Measurements from ENCODE around the gene U2AF2. TPM values are rescaled to one million over a fixed set of nuclear protein-coding genes. Genes with fewer than 3 reads are reported as not detected.

The U2AF2 gene
- total RNA-seq, 1 experiment from 2014 or later, result 343 TPM

DNA sequence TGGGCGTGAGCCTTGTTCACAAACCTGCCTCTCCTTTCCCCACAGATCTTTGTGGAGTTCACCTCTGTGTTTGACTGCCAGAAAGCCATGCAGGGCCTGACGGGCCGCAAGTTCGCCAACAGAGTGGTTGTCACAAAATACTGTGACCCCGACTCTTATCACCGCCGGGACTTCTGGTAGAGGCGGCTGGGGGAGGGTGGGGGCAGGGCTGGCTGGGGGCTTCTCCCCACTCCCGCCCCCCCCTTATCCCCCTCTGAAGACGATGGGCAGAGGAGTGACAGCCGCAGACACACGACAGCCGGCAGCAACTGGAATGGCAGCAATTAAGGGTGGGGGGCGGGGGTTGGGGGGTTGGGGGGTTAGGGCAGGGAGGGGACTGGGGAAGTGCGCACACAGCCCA is 19.1 kb downstream of the U2AF2 start:
- Histone ChIP-seq H3K27me3 (ENCODE audit: low read length) (no peaks in the 10 kb centered on the region), H3K9me3 (ENCODE audit: low read length) (no peaks in the 10 kb centered on the region), H4K20me1 (ENCODE audit: low read length) (peaks cover 37% of the 10 kb centered on the region), H2AFZ (ENCODE audit: low read length) (no peak overlapping the region), H3K4me3 (ENCODE audit: low read length) (no peak overlapping the region), H3K4me1 (ENCODE audit: insufficient read depth, low read length) (peaks cover 18% of the 10 kb centered on the region), H3K36me3 (ENCODE audit: low read depth, low read length) (peaks cover 37% of the 10 kb centered on the region), H3K4me2 (ENCODE audit: low read length) (peak overlapping the region; percentile 90; the same call in 1 of the 2 replicates), H3K27ac (ENCODE audit: low read length) (no peak overlapping the region), H3K79me2 (ENCODE audit: low read length) (peaks cover 86% of the 10 kb centered on the region), H3K9ac (ENCODE audit: low read length) (no peak overlapping the region), H3K9me2 (replicated peaks; ENCODE audit: low read length) (no peaks in the 10 kb centered on the region), H3F3A (ENCODE audit: low read length, unreplicated experiment) (peaks cover 12% of the 10 kb centered on the region)
- BruUV-seq (replicated peaks), result no TSS peak
- POLR2A ChIA-PET (ENCODE audit: unreplicated experiment), result interaction anchor here (0.9 kb wide), 1 partner anchor 395 kb away, joined by 5 read pairs; no protein-coding TSS in a partner anchor
- DNase-seq, result no peak
- ATAC-seq, result no peak
- intact Hi-C loops (cut with micrococcal nuclease), result no loop called here
- TF ChIP-seq EZH2 (IDR thresholded peaks at IDR 0.05; ENCODE audit: low read length, unreplicated experiment) (no peak), EZH2phosphoT487 (IDR thresholded peaks at IDR 0.05; ENCODE audit: borderline replicate concordance, low read length) (no peak)
- TF ChIP-seq, protein P1, sequence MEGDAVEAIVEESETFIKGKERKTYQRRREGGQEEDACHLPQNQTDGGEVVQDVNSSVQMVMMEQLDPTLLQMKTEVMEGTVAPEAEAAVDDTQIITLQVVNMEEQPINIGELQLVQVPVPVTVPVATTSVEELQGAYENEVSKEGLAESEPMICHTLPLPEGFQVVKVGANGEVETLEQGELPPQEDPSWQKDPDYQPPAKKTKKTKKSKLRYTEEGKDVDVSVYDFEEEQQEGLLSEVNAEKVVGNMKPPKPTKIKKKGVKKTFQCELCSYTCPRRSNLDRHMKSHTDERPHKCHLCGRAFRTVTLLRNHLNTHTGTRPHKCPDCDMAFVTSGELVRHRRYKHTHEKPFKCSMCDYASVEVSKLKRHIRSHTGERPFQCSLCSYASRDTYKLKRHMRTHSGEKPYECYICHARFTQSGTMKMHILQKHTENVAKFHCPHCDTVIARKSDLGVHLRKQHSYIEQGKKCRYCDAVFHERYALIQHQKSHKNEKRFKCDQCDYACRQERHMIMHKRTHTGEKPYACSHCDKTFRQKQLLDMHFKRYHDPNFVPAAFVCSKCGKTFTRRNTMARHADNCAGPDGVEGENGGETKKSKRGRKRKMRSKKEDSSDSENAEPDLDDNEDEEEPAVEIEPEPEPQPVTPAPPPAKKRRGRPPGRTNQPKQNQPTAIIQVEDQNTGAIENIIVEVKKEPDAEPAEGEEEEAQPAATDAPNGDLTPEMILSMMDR (conservative IDR thresholded peaks at IDR 0.05; ENCODE audit: low read depth, low read length), result no peak
- CTCF ChIA-PET, result no interaction called here

DNA sequence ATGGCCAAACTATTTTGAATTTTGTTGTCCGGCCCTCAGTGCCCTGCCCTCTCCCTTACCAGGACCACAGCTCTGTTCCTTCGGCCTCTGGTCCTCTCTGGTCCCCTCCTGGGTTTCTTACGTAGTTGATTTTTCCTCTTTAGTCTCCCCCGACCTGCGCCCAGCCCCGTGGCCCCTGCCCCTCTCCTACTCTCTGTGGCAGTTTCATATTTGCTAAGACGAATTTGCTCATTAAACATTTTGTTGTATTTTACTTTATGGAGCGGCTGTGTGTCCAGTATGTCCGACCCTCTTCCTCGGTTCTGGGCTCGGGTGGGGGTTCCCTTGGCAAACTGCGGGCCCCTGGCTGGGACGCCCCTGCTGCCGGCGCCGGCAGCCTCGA is 19.6 kb downstream of the U2AF2 start:
- intact Hi-C loops (cut with micrococcal nuclease), result no loop called here
- ChIA-PET POLR2A (ENCODE audit: unreplicated experiment) (no interaction called here), CTCF (no interaction called here)
- ATAC-seq (no peak), DNase-seq (no peak)
- no peaks in the 10 kb centered on the region for H3K9me2 ChIP-seq (replicated peaks; ENCODE audit: low read length)
- peaks cover 86% of the 10 kb centered on the region for H3K79me2 ChIP-seq (ENCODE audit: low read length)
- TF ChIP-seq, protein P1 (conservative IDR thresholded peaks at IDR 0.05; ENCODE audit: low read depth, low read length), result no peak
- TF ChIP-seq EZH2phosphoT487 (IDR thresholded peaks at IDR 0.05; ENCODE audit: borderline replicate concordance, low read length) (no peak), EZH2 (IDR thresholded peaks at IDR 0.05; ENCODE audit: low read length, unreplicated experiment) (no peak)
- peaks cover 12% of the 10 kb centered on the region for H3F3A ChIP-seq (ENCODE audit: low read length, unreplicated experiment)
- H3K4me3 ChIP-seq (ENCODE audit: low read length), result peak overlapping the region; percentile 85
- peaks cover 23% of the 10 kb centered on the region for H3K4me1 ChIP-seq (ENCODE audit: insufficient read depth, low read length)
- peak overlapping the region; percentile 88 for H3K9ac ChIP-seq (ENCODE audit: low read length)
- H3K9me3 ChIP-seq (ENCODE audit: low read length), result no peaks in the 10 kb centered on the region
- H3K36me3 ChIP-seq (ENCODE audit: low read depth, low read length), result peaks cover 35% of the 10 kb centered on the region
- peak overlapping the region; percentile 62 for H3K27ac ChIP-seq (ENCODE audit: low read length)
- no TSS peak for BruUV-seq (replicated peaks)
- peaks cover 37% of the 10 kb centered on the region for H4K20me1 ChIP-seq (ENCODE audit: low read length)
- H2AFZ ChIP-seq (ENCODE audit: low read length), result peak overlapping the region; percentile 32; the same call in 1 of the 2 replicates
- no peaks in the 10 kb centered on the region for H3K27me3 ChIP-seq (ENCODE audit: low read length)
- H3K4me2 ChIP-seq (ENCODE audit: low read length), result peak overlapping the region; percentile 90

DNA sequence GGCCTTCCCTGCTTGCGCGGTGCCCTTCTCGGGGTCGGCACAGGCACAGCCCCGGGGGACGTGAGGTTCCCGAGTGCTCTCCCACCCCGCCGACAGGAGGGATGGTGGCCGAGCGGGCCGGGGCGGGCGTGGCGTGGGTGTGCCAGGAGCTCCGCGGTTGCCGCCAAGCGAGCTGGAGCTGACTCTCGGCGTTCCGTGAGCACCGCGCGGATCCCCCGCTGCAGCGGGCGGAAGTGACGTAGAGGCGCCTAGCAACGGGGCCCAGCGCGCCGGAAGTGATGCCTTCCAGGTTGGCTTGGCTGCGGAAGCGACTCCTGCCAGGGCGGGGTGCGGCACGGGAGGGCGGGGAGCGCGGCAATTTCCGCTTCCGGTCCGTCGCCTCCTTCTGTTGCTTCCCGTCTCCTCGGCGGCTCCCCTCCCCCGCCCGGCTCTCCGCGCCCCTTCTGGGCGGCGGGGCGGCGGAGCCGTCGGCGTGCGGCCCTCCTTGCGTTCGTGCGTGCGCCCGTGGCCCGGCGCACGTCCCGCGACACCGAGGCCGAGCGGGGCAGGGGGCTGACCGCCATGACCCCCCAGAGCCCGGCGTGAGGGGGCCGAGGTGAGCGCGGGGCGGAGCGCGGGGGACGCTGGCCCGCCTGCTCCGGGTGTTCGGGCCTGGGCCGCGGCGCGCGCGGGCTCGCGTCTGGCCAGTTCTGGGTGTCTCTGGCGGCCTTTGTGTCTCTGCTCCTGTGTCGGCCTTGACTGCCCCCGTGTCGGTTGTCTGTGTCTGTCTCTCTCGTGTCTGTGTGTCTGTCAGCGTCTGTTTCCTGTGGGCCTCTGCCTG is 20.2 kb downstream of the U2AF2 start, which contains the start of gene EPN1:
EPN1 (plus strand) TSS at position 386 of the 820 bp plus-strand sequence. CDS start 3,402 bp downstream, outside the sequence.
- Histone ChIP-seq H2AFZ (ENCODE audit: low read length) (peak within 1 kb of the TSS; percentile 48), H3K27me3 (ENCODE audit: low read length) (no peaks in the 10 kb centered on the region), H3K9me3 (ENCODE audit: low read length) (no peaks in the 10 kb centered on the region), H3K4me1 (ENCODE audit: insufficient read depth, low read length) (peaks cover 29% of the 10 kb centered on the region), H3K9ac (ENCODE audit: low read length) (peak within 1 kb of the TSS; percentile 88), H3K4me3 (ENCODE audit: low read length) (peak within 1 kb of the TSS; percentile 85), H3K79me2 (ENCODE audit: low read length) (peaks cover 83% of the 10 kb centered on the region), H3K4me2 (ENCODE audit: low read length) (peak within 1 kb of the TSS; percentile 90), H4K20me1 (ENCODE audit: low read length) (peaks cover 35% of the 10 kb centered on the region), H3K27ac (ENCODE audit: low read length) (peak within 1 kb of the TSS; percentile 62), H3F3A (ENCODE audit: low read length, unreplicated experiment) (peaks cover 12% of the 10 kb centered on the region), H3K36me3 (ENCODE audit: low read depth, low read length) (peaks cover 29% of the 10 kb centered on the region), H3K9me2 (replicated peaks; ENCODE audit: low read length) (no peaks in the 10 kb centered on the region)
- BruUV-seq (replicated peaks), result no TSS peak
- ChIA-PET POLR2A (ENCODE audit: unreplicated experiment) (no interaction called here), CTCF (no interaction called here)
- ATAC-seq, result peak; percentile 71
- DNase-seq, result peak; percentile 99
- intact Hi-C loops (cut with micrococcal nuclease), result no loop called here
- TF ChIP-seq, protein P1 (conservative IDR thresholded peaks at IDR 0.05; ENCODE audit: low read depth, low read length), result no peak
- TF ChIP-seq EZH2phosphoT487 (IDR thresholded peaks at IDR 0.05; ENCODE audit: borderline replicate concordance, low read length), result no peak
- no peak for TF ChIP-seq EZH2 (IDR thresholded peaks at IDR 0.05; ENCODE audit: low read length, unreplicated experiment)
